Measurements from ENCODE around the gene CTDSP1.

Gene CTDSP1

GRCh38 chr2:218399391-218400166 lies at the start of gene CTDSP1:
CTDSP1 (plus strand) TSS chr2:218399868; CDS start chr2:218400091, 223 bp downstream.
- DNase-seq: peak; percentile 95

GRCh38 chr2:218354045-218354444 lies 45.6 kb upstream of the CTDSP1 start:
- no peak for DNase-seq

- DNase-seq: no peak
Observed at GRCh38 chr2:218354850-218355443, 44.7 kb upstream of the CTDSP1 start.

GRCh38 chr2:218357236-218358177 lies 42.2 kb upstream of the CTDSP1 start:
- DNase-seq: no peak

GRCh38 chr2:218360453-218360852 lies 39.2 kb upstream of the CTDSP1 start:
- no peak for DNase-seq

GRCh38 chr2:218362606-218363005 lies 37.1 kb upstream of the CTDSP1 start:
- DNase-seq: no peak

GRCh38 chr2:218363736-218364135 lies 35.9 kb upstream of the CTDSP1 start:
- no peak for DNase-seq

GRCh38 chr2:218364196-218364595 lies 35.5 kb upstream of the CTDSP1 start:
- DNase-seq: no peak

- no peak for DNase-seq
Observed at GRCh38 chr2:218366621-218367414, 32.9 kb upstream of the CTDSP1 start.

GRCh38 chr2:218367415-218368149 lies 32.1 kb upstream of the CTDSP1 start:
- DNase-seq: peak; percentile 71

GRCh38 chr2:218368150-218368528 lies 31.5 kb upstream of the CTDSP1 start:
- DNase-seq: no peak

GRCh38 chr2:218368621-218369153 lies 31.0 kb upstream of the CTDSP1 start:
- DNase-seq: no peak

- DNase-seq: no peak
Observed at GRCh38 chr2:218369330-218369729, 30.3 kb upstream of the CTDSP1 start.

GRCh38 chr2:218370410-218371063 lies 29.1 kb upstream of the CTDSP1 start:
- DNase-seq: no peak

GRCh38 chr2:218371983-218372350 lies 27.7 kb upstream of the CTDSP1 start:
- DNase-seq: no peak

GRCh38 chr2:218374795-218375194 lies 24.9 kb upstream of the CTDSP1 start:
- DNase-seq: no peak

GRCh38 chr2:218375212-218375611 lies 24.5 kb upstream of the CTDSP1 start:
- no peak for DNase-seq

GRCh38 chr2:218378053-218378452 lies 21.6 kb upstream of the CTDSP1 start:
- no peak for DNase-seq

- no peak for DNase-seq
Observed at GRCh38 chr2:218381916-218382366, 17.7 kb upstream of the CTDSP1 start, which contains the start of gene SLC11A1. SLC11A1 (plus strand) TSS chr2:218382273; CDS start chr2:218382369, 96 bp downstream.

- no peak for DNase-seq
Observed at GRCh38 chr2:218382785-218383184, 16.9 kb upstream of the CTDSP1 start.
